Measurements from ENCODE around the gene SNX30. TPM values are rescaled to one million over a fixed set of nuclear protein-coding genes. Genes with fewer than 3 reads are reported as not detected.

The SNX30 gene
- total and polyA plus RNA-seq, 2 donors (not counting 1 experiment from before 2014, with no cell fraction given), result 3.8 to 20.6 TPM

DNA sequence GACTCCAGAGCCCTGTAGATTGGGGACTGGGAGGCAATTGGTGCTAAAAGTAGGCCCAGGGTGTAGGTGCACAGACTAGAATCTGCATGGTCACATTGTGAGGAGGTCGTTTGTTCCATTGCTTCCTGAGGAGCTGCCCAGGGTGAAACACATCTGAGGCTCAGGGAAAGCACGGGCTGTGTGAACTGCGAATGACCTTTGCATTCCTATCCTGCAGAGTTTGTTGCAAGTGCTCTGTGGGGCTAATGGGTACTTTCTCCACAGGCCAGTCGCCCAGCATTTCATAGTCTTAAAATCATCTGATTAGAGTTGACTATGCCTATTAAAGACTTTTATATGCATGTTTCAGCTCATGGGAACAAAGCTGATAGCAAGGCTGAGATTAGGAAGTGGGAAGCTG, 154.5 kb downstream of the SNX30 start:
- no peaks in the 10 kb centered on the region for H3K36me3 ChIP-seq (replicated peaks in 1 of 2; ENCODE audit: control extremely low read depth in 1 of 2, control insufficient read depth in 1 of 2, extremely low read depth in 1 of 2, insufficient read depth in 2 of 2, low read length in 1 of 2)
- peaks cover 3% of the 10 kb centered on the region for H3K4me1 Mint-ChIP-seq
- H3K27ac ChIP-seq (ENCODE audit: low read length in 2 of 2), result no peak overlapping the region
- WGBS (ENCODE audit: insufficient coverage), result 71% methylated on average over 2 of the region's 4 CpGs
- no peak overlapping the region for H3K4me3 Mint-ChIP-seq
- no peaks in the 10 kb centered on the region for H4K20me1 ChIP-seq (ENCODE audit: control insufficient read depth, insufficient read depth, low read length, poor library complexity, severe bottlenecking)
- no peak overlapping the region for H3K4me2 ChIP-seq (replicated peaks; ENCODE audit: low read depth, low read length, poor library complexity, severe bottlenecking)
- no peak overlapping the region for H3K9ac ChIP-seq (ENCODE audit: low read length)
- no peaks in the 10 kb centered on the region for H3K9me3 ChIP-seq (ENCODE audit: control extremely low read depth in 1 of 3, control insufficient read depth in 2 of 3, insufficient read depth in 1 of 3, low read length in 2 of 3)
- no peak for ATAC-seq (ENCODE audit: low read depth)
- H3K4me1 ChIP-seq (ENCODE audit: control insufficient read depth in 2 of 2, insufficient read depth in 2 of 2, low read length in 2 of 2), result peaks cover 0 to 6% of the 10 kb centered on the region in 2 donors
- intact Hi-C loops (cut with micrococcal nuclease), result no loop called here
- peaks cover 0 to 7% (median 3%) of the 10 kb centered on the region in 4 experiments for H3K27me3 ChIP-seq (replicated peaks in 1 of 4; ENCODE audit: control extremely low read depth in 1 of 4, control insufficient read depth in 3 of 4, insufficient read depth in 4 of 4, low read length in 3 of 4)
- H3K27ac Mint-ChIP-seq, result no peak overlapping the region
- ChIA-PET POLR2A (no interaction called here), CTCF (interaction anchor here (0.6 to 1.8 kb wide), 4 partner anchors 8 to 469 kb away, joined by 3 to 6 read pairs (median 4); no protein-coding TSS in a partner anchor)
- H3K27me3 Mint-ChIP-seq, result peaks cover 8% of the 10 kb centered on the region
- H3K4me3 ChIP-seq (ENCODE audit: control extremely low read depth in 1 of 5, extremely low read depth in 1 of 5, insufficient read depth in 1 of 5, low read depth in 2 of 5, low read length in 4 of 5), result no peak overlapping the region
- H3K79me2 ChIP-seq (ENCODE audit: control insufficient read depth, insufficient read depth, low read length), result no peaks in the 10 kb centered on the region
- DNase-seq, result no peak
- H3K9me3 Mint-ChIP-seq (ENCODE audit: insufficient read depth), result no peaks in the 10 kb centered on the region
- H2AFZ ChIP-seq (ENCODE audit: insufficient read depth, low read depth, low read length, poor library complexity, severe bottlenecking), result no peak overlapping the region
- TF ChIP-seq, protein P1, sequence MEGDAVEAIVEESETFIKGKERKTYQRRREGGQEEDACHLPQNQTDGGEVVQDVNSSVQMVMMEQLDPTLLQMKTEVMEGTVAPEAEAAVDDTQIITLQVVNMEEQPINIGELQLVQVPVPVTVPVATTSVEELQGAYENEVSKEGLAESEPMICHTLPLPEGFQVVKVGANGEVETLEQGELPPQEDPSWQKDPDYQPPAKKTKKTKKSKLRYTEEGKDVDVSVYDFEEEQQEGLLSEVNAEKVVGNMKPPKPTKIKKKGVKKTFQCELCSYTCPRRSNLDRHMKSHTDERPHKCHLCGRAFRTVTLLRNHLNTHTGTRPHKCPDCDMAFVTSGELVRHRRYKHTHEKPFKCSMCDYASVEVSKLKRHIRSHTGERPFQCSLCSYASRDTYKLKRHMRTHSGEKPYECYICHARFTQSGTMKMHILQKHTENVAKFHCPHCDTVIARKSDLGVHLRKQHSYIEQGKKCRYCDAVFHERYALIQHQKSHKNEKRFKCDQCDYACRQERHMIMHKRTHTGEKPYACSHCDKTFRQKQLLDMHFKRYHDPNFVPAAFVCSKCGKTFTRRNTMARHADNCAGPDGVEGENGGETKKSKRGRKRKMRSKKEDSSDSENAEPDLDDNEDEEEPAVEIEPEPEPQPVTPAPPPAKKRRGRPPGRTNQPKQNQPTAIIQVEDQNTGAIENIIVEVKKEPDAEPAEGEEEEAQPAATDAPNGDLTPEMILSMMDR (IDR thresholded peaks at IDR 0.05), result no peak
- TF ChIP-seq EZH2 (IDR thresholded peaks at IDR 0.05; ENCODE audit: borderline replicate concordance, insufficient read depth, low read depth, low read length, poor library complexity, severe bottlenecking), result no peak

DNA sequence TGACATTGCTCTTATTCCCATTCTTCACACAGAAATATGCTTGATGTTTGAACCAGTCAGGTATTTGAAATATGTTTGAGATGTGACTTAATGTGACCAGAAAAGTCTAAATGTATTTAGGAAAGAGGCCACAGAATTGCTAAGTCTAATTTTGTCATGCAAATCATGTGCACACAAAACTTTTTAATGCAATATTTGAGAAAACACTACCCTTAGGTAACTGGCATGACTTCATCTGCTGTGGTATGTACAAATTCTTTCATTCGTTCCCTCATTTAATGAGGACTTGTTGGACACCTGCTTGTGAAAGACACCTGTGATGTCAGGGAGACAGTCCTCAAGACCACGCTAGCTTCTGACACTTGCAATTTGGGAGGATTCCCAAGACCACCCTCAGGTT, 161.2 kb downstream of the SNX30 start:
- Histone ChIP-seq H2AFZ (ENCODE audit: insufficient read depth, low read depth, low read length, poor library complexity, severe bottlenecking) (no peak overlapping the region), H3K36me3 (replicated peaks in 1 of 2; ENCODE audit: control extremely low read depth in 1 of 2, control insufficient read depth in 1 of 2, extremely low read depth in 1 of 2, insufficient read depth in 2 of 2, low read length in 1 of 2) (no peaks in the 10 kb centered on the region), H3K27me3 (replicated peaks in 1 of 4; ENCODE audit: control extremely low read depth in 1 of 4, control insufficient read depth in 3 of 4, insufficient read depth in 4 of 4, low read length in 3 of 4) (peaks cover 0 to 2% (median 0%) of the 10 kb centered on the region in 4 experiments), H3K27ac (ENCODE audit: low read length in 2 of 2) (no peak overlapping the region), H4K20me1 (ENCODE audit: control insufficient read depth, insufficient read depth, low read length, poor library complexity, severe bottlenecking) (no peaks in the 10 kb centered on the region), H3K4me1 (ENCODE audit: control insufficient read depth in 2 of 2, insufficient read depth in 2 of 2, low read length in 2 of 2) (no peaks in the 10 kb centered on the region), H3K4me3 (ENCODE audit: control extremely low read depth in 1 of 5, extremely low read depth in 1 of 5, insufficient read depth in 1 of 5, low read depth in 2 of 5, low read length in 4 of 5) (no peak overlapping the region), H3K9me3 (ENCODE audit: control extremely low read depth in 1 of 3, control insufficient read depth in 2 of 3, insufficient read depth in 1 of 3, low read length in 2 of 3) (no peaks in the 10 kb centered on the region), H3K4me2 (replicated peaks; ENCODE audit: low read depth, low read length, poor library complexity, severe bottlenecking) (no peak overlapping the region), H3K9ac (ENCODE audit: low read length) (no peak overlapping the region), H3K79me2 (ENCODE audit: control insufficient read depth, insufficient read depth, low read length) (no peaks in the 10 kb centered on the region)
- Mint-ChIP-seq H3K4me3 (no peak overlapping the region), H3K4me1 (no peaks in the 10 kb centered on the region), H3K9me3 (ENCODE audit: insufficient read depth) (no peaks in the 10 kb centered on the region), H3K27me3 (peaks cover 13% of the 10 kb centered on the region), H3K27ac (no peak overlapping the region)
- TF ChIP-seq, protein P1 (IDR thresholded peaks at IDR 0.05), result no peak
- no peak for TF ChIP-seq EZH2 (IDR thresholded peaks at IDR 0.05; ENCODE audit: borderline replicate concordance, insufficient read depth, low read depth, low read length, poor library complexity, severe bottlenecking)
- WGBS (ENCODE audit: insufficient coverage), result 100% methylated on average over 2 of the region's 2 CpGs
- no peak for ATAC-seq (ENCODE audit: low read depth)
- CTCF ChIA-PET, result no interaction called here
- POLR2A ChIA-PET, result no interaction called here
- no peak for DNase-seq
- intact Hi-C loops (cut with micrococcal nuclease), result no loop called here

Data from B cell (primary cell).